K562 (cell line): Measurements from ENCODE around the gene PACSIN1. TPM values are rescaled to one million over a fixed set of nuclear protein-coding genes. Genes with fewer than 3 reads are reported as not detected.

Source experiments
- BHLHE40 ChIP-seq: IDR thresholded peaks from 2 replicates; pipeline ENCODE4 v1.6.1; 2011; ENCODE audit warnings: low read length, improper control_type of control experiment
- CHD1 ChIP-seq: fragments of 200-600 bp; sonication (generic); IDR thresholded peaks from one replicate; pipeline ENCODE4 v1.6.1; 2012; ENCODE audit warnings: mild to moderate bottlenecking, moderate library complexity, low read length, inconsistent platforms
- CUX1 ChIP-seq: fragments of 200-800 bp; sonication (Bioruptor generic); IDR thresholded peaks from 2 replicates; pipeline ENCODE4 v1.6.1; 2016; ENCODE audit warnings: missing genetic modification characterization, missing compliant biosample characterization
- HNRNPUL1 ChIP-seq: fragments of 200-400 bp; formaldehyde crosslinking; IDR thresholded peaks from 2 replicates; pipeline ENCODE4 v1.6.1; 2017; ENCODE audit warnings: low read length
- MCM3 ChIP-seq: fragments of 450-650 bp; IDR thresholded peaks from 2 replicates; pipeline ENCODE4 v1.6.1; 2016
- NCOA4 ChIP-seq: fragments of 450-650 bp; IDR thresholded peaks from 2 replicates; pipeline ENCODE4 v1.6.1; 2018; ENCODE audit warnings: mild to moderate bottlenecking; ENCODE audit not compliant: partially characterized antibody
- RFX5 ChIP-seq: IDR thresholded peaks from 2 replicates; pipeline ENCODE4 v1.6.1; 2011; ENCODE audit warnings: low read depth, mild to moderate bottlenecking, improper control_type of control experiment, low read length
- TBL1XR1 ChIP-seq, 2 experiments: IDR thresholded peaks; 2 replicates each; pipeline ENCODE4 v1.6.1; 2012; ENCODE audit warnings: improper control_type of control experiment in 2 of 2, low read length in 2 of 2, mild to moderate bottlenecking in 1 of 2
- ZBTB26 ChIP-seq: fragments of 450-650 bp; formaldehyde crosslinking; IDR thresholded peaks from 2 replicates; pipeline ENCODE4 v1.4.0; 2022; ENCODE audit warnings: missing genetic modification characterization
- ZNF639 ChIP-seq, 2 experiments: fragments of 200-800 bp in 1 of 2; sonication (Bioruptor generic) in 1 of 2; sonication (generic) in 1 of 2; formaldehyde crosslinking in 1 of 2; IDR thresholded peaks in 1 of 2; conservative IDR thresholded peaks in 1 of 2; 2 replicates each; pipeline versions ENCODE4 v1.5.0 to v1.6.1; 2016 to 2020; ENCODE audit warnings: missing compliant biosample characterization in 1 of 2, missing genetic modification characterization in 1 of 2, missing genetic modification reagents in 1 of 2
- ZNF77 ChIP-seq: fragments of 250-450 bp; sonication (Bioruptor Pico); IDR thresholded peaks from 2 replicates; pipeline ENCODE4 v1.5.0; 2020
- ZNF785 ChIP-seq: fragments of 250-450 bp; sonication (Bioruptor Pico); IDR thresholded peaks from 2 replicates; pipeline ENCODE4 v1.4.0; 2020; ENCODE audit warnings: mild to moderate bottlenecking
- polyA plus RNA-seq, 8 experiments: library from polyadenylated mRNA; depleted of rRNA in 4 of 8; stranded (reverse) in 5 of 8; unstranded in 3 of 8; fragments of >200 nt; fragmentation: Nextera tagmentation in 2 of 8; fragmentation: Illumina TruSeq in 1 of 8; extraction: Ambion mirVana in 2 of 8; extraction: Trizol in 1 of 8; gene quantifications; 2 replicates each; pipeline versions ENCODE4 v1.2.1 to v1.2.3, GENCODE V29; 2011 to 2014; ENCODE audit warnings: inconsistent platforms in 1 of 8, missing spikeins in 1 of 8
- total RNA-seq, 7 experiments: library from RNA; depleted of rRNA in 6 of 7; stranded (reverse); fragments of >200 nt in 6 of 7; fragmentation: Illumina TruSeq in 2 of 7; extraction: Trizol in 2 of 7; gene quantifications; 2 replicates each; pipeline versions ENCODE4 v1.2.1 to v1.2.3, GENCODE V29; 2011 to 2021; ENCODE audit warnings: low replicate concordance in 1 of 7
- TF ChIP-seq, protein P1 (sequence below): fragments of 450-650 bp; formaldehyde crosslinking; IDR thresholded peaks from 2 replicates; pipeline ENCODE4 v1.4.0; 2020; ENCODE audit warnings: mild to moderate bottlenecking, moderate library complexity
- TF ChIP-seq, protein P2 (sequence below): IDR thresholded peaks from 3 replicates; pipeline ENCODE4 v1.6.1; 2011; ENCODE audit warnings: borderline replicate concordance, mild to moderate bottlenecking, moderate library complexity; ENCODE audit not compliant: insufficient read length; ENCODE audit errors: extremely low read depth

The PACSIN1 gene
- total and polyA plus RNA-seq, 9 of the 15 experiments (the other 6 are each of a cell fraction or from before 2014, with no cell fraction given), result 0.01 to 1.7 (median 0.45) TPM

DNA sequence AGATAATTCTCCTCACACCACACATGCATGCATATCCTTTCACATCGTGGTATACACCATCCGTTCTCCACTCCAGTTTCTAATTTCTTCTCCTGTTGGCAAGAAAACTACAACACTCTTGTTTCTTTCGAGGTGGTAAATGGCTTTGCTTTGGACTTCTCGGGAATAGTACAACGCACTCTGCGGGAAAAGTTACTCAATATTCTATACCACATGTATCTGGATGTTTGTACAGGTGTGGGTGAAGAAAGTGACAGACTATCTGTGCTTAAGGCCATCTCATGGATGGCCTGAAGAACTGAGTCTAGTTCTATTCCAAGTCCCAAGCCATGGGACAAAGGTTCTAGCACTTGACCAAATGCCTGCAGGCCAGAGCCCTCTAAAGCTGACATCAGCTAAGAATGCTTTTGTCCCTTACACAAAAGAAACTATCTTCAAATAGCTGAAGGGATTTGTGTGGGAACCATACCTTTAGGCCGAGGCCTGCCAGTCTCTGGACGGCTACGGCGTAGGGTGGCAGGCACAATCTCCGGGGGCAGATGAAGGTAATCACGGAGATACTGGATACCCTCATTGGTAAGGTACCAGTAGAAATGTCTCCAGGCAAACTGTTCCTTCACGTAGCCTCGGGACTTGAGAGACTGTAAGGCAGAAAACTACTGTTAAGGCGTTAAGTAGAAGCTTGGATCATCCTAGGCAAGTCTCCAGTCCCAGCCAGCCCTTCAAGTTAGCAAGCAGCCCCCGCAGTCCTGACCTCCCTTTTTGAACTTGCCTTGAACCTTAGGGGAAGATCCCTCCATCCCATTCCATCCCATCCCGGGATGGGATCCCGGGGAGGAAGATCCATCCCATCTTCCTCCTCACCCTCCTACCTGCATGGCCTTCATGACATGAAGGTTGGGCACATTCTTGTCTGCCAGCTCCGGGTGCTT lies 41.4 kb upstream of the PACSIN1 start (continued):
- TF ChIP-seq CUX1 (CRISPR knock-in tag) (no peak), ZNF785 (CRISPR knock-in tag) (no peak), ZNF639 (CRISPR knock-in tag; conservative IDR thresholded peaks at IDR 0.05 in 1 of 2, IDR thresholded peaks at IDR 0.05 in 1 of 2) (no peak), CHD1 (no peak), ZBTB26 (CRISPR knock-in tag) (no peak), MCM3 (no peak), ZNF77 (no peak), NCOA4 (no peak), HNRNPUL1 (no peak), BHLHE40 (no peak), RFX5 (no peak), TBL1XR1 (IDR thresholded peaks at IDR 0.05; ENCODE audit: low read length in 2 of 2) (no peak)
- TF ChIP-seq, protein P1, sequence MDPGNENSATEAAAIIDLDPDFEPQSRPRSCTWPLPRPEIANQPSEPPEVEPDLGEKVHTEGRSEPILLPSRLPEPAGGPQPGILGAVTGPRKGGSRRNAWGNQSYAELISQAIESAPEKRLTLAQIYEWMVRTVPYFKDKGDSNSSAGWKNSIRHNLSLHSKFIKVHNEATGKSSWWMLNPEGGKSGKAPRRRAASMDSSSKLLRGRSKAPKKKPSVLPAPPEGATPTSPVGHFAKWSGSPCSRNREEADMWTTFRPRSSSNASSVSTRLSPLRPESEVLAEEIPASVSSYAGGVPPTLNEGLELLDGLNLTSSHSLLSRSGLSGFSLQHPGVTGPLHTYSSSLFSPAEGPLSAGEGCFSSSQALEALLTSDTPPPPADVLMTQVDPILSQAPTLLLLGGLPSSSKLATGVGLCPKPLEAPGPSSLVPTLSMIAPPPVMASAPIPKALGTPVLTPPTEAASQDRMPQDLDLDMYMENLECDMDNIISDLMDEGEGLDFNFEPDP (CRISPR knock-in tag), result no peak
- TF ChIP-seq, protein P2, sequence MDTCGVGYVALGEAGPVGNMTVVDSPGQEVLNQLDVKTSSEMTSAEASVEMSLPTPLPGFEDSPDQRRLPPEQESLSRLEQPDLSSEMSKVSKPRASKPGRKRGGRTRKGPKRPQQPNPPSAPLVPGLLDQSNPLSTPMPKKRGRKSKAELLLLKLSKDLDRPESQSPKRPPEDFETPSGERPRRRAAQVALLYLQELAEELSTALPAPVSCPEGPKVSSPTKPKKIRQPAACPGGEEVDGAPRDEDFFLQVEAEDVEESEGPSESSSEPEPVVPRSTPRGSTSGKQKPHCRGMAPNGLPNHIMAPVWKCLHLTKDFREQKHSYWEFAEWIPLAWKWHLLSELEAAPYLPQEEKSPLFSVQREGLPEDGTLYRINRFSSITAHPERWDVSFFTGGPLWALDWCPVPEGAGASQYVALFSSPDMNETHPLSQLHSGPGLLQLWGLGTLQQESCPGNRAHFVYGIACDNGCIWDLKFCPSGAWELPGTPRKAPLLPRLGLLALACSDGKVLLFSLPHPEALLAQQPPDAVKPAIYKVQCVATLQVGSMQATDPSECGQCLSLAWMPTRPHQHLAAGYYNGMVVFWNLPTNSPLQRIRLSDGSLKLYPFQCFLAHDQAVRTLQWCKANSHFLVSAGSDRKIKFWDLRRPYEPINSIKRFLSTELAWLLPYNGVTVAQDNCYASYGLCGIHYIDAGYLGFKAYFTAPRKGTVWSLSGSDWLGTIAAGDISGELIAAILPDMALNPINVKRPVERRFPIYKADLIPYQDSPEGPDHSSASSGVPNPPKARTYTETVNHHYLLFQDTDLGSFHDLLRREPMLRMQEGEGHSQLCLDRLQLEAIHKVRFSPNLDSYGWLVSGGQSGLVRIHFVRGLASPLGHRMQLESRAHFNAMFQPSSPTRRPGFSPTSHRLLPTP, result no peak
